Liver (tissue), 9 donors: ENCODE results near the gene CAV1. TPM values are rescaled to one million over a fixed set of nuclear protein-coding genes. Genes with fewer than 3 reads are reported as not detected.
A peak's percentile ranks its signal among the peaks of the same experiment; 100 is the strongest.

ENCODE experiments used
- DNase-seq: peaks from one replicate; pipeline ENCODE4 v3.0.0-alpha.2; 2017; ENCODE audit warnings: low spot score
- H3K27ac ChIP-seq, 2 donors: one replicate each; pipeline ENCODE4 v1.7.0; 2013; ENCODE audit warnings: inconsistent platforms in 2 of 2, low read length in 2 of 2, control low read depth in 1 of 2, low read depth in 1 of 2, mild to moderate bottlenecking in 1 of 2
- H3K27me3 ChIP-seq, 4 donors: one replicate each; pipeline versions ENCODE4 v1.6.1 to v1.7.0; 2013; ENCODE audit warnings: low read length in 3 of 4, inconsistent platforms in 1 of 4, mild to moderate bottlenecking in 1 of 4, moderate library complexity in 1 of 4; ENCODE audit not compliant: control insufficient read depth in 4 of 4, insufficient read depth in 4 of 4
- H3K36me3 ChIP-seq, 4 donors: one replicate each; pipeline versions ENCODE4 v1.6.1 to v1.7.0; 2013; ENCODE audit warnings: low read length in 3 of 4, mild to moderate bottlenecking in 3 of 4, low read depth in 1 of 4, moderate library complexity in 1 of 4; ENCODE audit not compliant: control insufficient read depth in 4 of 4, insufficient read depth in 3 of 4
- H3K4me1 ChIP-seq, 4 donors: one replicate each; pipeline versions ENCODE4 v1.6.1 to v1.7.0; 2013; ENCODE audit warnings: low read length in 3 of 4, mild to moderate bottlenecking in 3 of 4, moderate library complexity in 1 of 4; ENCODE audit not compliant: control insufficient read depth in 4 of 4, insufficient read depth in 4 of 4
- H3K4me3 ChIP-seq, 3 donors: one replicate each; pipeline versions ENCODE4 v1.6.1 to v1.7.0; 2013; ENCODE audit warnings: low read length in 3 of 3, control low read depth in 1 of 3, low read depth in 1 of 3, mild to moderate bottlenecking in 1 of 3
- H3K9ac ChIP-seq, 2 donors: one replicate each; pipeline ENCODE4 v1.7.0; 2013; ENCODE audit warnings: low read length in 2 of 2, mild to moderate bottlenecking in 2 of 2, moderate library complexity in 2 of 2, control low read depth in 1 of 2, low read depth in 1 of 2
- H3K9me3 ChIP-seq, 4 donors: one replicate each; pipeline versions ENCODE4 v1.6.1 to v1.7.0; 2013; ENCODE audit warnings: low read length in 3 of 4; ENCODE audit not compliant: control insufficient read depth in 4 of 4
- CTCF ChIP-seq: fragments of 150-350 bp; IDR thresholded peaks from 2 replicates; pipeline ENCODE4 v1.5.1; 2017; ENCODE audit warnings: improper control_type of control experiment, low read depth, low read length; ENCODE audit not compliant: missing input control
- EGR1 ChIP-seq, 2 donors: IDR thresholded peaks; 2 replicates each; pipeline ENCODE4 v1.6.1; 2016 to 2018; ENCODE audit warnings: antibody characterized with exemption in 2 of 2, low read depth in 2 of 2
- FOXA1 ChIP-seq: IDR thresholded peaks from 2 replicates; pipeline ENCODE4 v1.6.1; 2016; ENCODE audit warnings: antibody characterized with exemption
- FOXA2 ChIP-seq: IDR thresholded peaks from 2 replicates; pipeline ENCODE4 v1.6.1; 2016; ENCODE audit warnings: antibody characterized with exemption
- NR2F2 ChIP-seq: IDR thresholded peaks from 2 replicates; pipeline ENCODE4 v1.6.1; 2016; ENCODE audit warnings: antibody characterized with exemption
- RAD21 ChIP-seq, 2 donors: IDR thresholded peaks; 2 replicates each; pipeline ENCODE4 v1.6.1; 2016; ENCODE audit warnings: antibody characterized with exemption in 2 of 2, mild to moderate bottlenecking in 2 of 2
- RXRA ChIP-seq, 2 donors: IDR thresholded peaks; 2 replicates each; pipeline ENCODE4 v1.6.1; 2017 to 2018; ENCODE audit warnings: antibody characterized with exemption in 2 of 2, mild to moderate bottlenecking in 1 of 2
- SP1 ChIP-seq: IDR thresholded peaks from 2 replicates; pipeline ENCODE4 v1.6.1; 2018; ENCODE audit warnings: antibody characterized with exemption, mild to moderate bottlenecking
- YY1 ChIP-seq: IDR thresholded peaks from 2 replicates; pipeline ENCODE4 v1.6.1; 2016; ENCODE audit warnings: antibody characterized with exemption, mild to moderate bottlenecking
- whole genome bisulfite sequencing: extraction: QIAGEN DNeasy Blood & Tissue Kit; methylation state at CpG from one replicate; pipeline ENCODE4 v1.1.7; 2013; 5-methylcytosine and 5-hydroxymethylcytosine counted together
- polyA plus RNA-seq, 2 donors: library from polyadenylated mRNA; stranded (reverse) in 1 of 2; unstranded in 1 of 2; fragments of 200-250 nt in 1 of 2; fragments of >200 nt in 1 of 2; fragmentation: Nextera tagmentation in 1 of 2; extraction: Ambion mirVana in 1 of 2; gene quantifications; one replicate each; pipeline versions ENCODE4 v1.2.1 to v1.2.3, GENCODE V29; 2013 to 2015
- total RNA-seq, 2 donors: library from RNA; depleted of rRNA; stranded (reverse); fragments of >200 nt; gene quantifications; one replicate each; pipeline ENCODE4 v1.2.3, GENCODE V29; 2014
- TF ChIP-seq, protein P1 (sequence below): IDR thresholded peaks from 2 replicates; pipeline ENCODE4 v1.6.1; 2016; ENCODE audit warnings: antibody characterized with exemption
- TF ChIP-seq, protein P2 (sequence below): IDR thresholded peaks from 2 replicates; pipeline ENCODE4 v1.6.1; 2016; ENCODE audit warnings: antibody characterized with exemption
- donor health status: healthy.
- donor health status: healthy.
- donor health status: healthy.
- donor health status: healthy.
- donor health status: healthy.

The CAV1 gene
- total and polyA plus RNA-seq, 4 donors: 9.9 to 13.4 (median 11.6) TPM

- WGBS: 24% methylated on average over 9 of the region's 9 CpGs
- DNase-seq: no peak
- no peaks in the 10 kb centered on the region for H3K36me3 ChIP-seq
- H3K27ac ChIP-seq: no peak overlapping the region
- TF ChIP-seq, protein P1, sequence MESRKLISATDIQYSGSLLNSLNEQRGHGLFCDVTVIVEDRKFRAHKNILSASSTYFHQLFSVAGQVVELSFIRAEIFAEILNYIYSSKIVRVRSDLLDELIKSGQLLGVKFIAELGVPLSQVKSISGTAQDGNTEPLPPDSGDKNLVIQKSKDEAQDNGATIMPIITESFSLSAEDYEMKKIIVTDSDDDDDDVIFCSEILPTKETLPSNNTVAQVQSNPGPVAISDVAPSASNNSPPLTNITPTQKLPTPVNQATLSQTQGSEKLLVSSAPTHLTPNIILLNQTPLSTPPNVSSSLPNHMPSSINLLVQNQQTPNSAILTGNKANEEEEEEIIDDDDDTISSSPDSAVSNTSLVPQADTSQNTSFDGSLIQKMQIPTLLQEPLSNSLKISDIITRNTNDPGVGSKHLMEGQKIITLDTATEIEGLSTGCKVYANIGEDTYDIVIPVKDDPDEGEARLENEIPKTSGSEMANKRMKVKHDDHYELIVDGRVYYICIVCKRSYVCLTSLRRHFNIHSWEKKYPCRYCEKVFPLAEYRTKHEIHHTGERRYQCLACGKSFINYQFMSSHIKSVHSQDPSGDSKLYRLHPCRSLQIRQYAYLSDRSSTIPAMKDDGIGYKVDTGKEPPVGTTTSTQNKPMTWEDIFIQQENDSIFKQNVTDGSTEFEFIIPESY: no peak
- TF ChIP-seq SP1 (no peak), RAD21 (IDR thresholded peaks at IDR 0.05) (peak; percentile 71 to 79), RXRA (IDR thresholded peaks at IDR 0.05) (peak in 1 of 2 donors; percentile 22), CTCF (peak; percentile 54), FOXA2 (no peak), YY1 (no peak), FOXA1 (no peak), NR2F2 (no peak), EGR1 (IDR thresholded peaks at IDR 0.05; ENCODE audit: low read depth in 2 of 2) (no peak)
- TF ChIP-seq, protein P2, sequence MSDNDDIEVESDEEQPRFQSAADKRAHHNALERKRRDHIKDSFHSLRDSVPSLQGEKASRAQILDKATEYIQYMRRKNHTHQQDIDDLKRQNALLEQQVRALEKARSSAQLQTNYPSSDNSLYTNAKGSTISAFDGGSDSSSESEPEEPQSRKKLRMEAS: no peak
- H3K4me3 ChIP-seq: peak overlapping the region in 2 of 3 donors; percentile 36 to 45
- no peaks in the 10 kb centered on the region for H3K9me3 ChIP-seq
- H3K27me3 ChIP-seq: no peaks in the 10 kb centered on the region
- peak overlapping the region in 1 of 2 donors; percentile 63 for H3K9ac ChIP-seq
- H3K4me1 ChIP-seq: peaks cover 0 to 15% (median 13%) of the 10 kb centered on the region in 4 donors
Observed at GRCh38 chr7:116591202-116592040, 66.6 kb downstream of the CAV1 start.

- peak overlapping the region; percentile 18 to 63 for H3K9ac ChIP-seq
- WGBS: 2% methylated on average over 1 of the region's 1 CpG
- no peaks in the 10 kb centered on the region for H3K36me3 ChIP-seq
- no peaks in the 10 kb centered on the region for H3K9me3 ChIP-seq
- no peak for DNase-seq
- H3K4me3 ChIP-seq: peak overlapping the region; percentile 18 to 45 (median 36)
- no peak overlapping the region for H3K27ac ChIP-seq
- H3K4me1 ChIP-seq: peaks cover 0 to 15% (median 13%) of the 10 kb centered on the region in 4 donors
- TF ChIP-seq NR2F2: no peak
- peak in 1 of 2 donors; percentile 1 for TF ChIP-seq RAD21 (IDR thresholded peaks at IDR 0.05)
- H3K27me3 ChIP-seq: no peaks in the 10 kb centered on the region
Observed at GRCh38 chr7:116592041-116592355, 67.2 kb downstream of the CAV1 start.

- Histone ChIP-seq H3K27ac (peak overlapping the region in 1 of 2 donors; percentile 28), H3K9ac (peak overlapping the region; percentile 18 to 63), H3K9me3 (no peaks in the 10 kb centered on the region), H3K27me3 (no peaks in the 10 kb centered on the region), H3K4me3 (peak overlapping the region; percentile 18 to 45 (median 36)), H3K36me3 (no peaks in the 10 kb centered on the region), H3K4me1 (peaks cover 0 to 15% (median 13%) of the 10 kb centered on the region in 4 donors)
- no peak for TF ChIP-seq EGR1 (IDR thresholded peaks at IDR 0.05; ENCODE audit: low read depth in 2 of 2)
- TF ChIP-seq RAD21 (IDR thresholded peaks at IDR 0.05): peak in 1 of 2 donors; percentile 3
- TF ChIP-seq SP1: no peak
- WGBS: 12% methylated on average over 8 of the region's 8 CpGs
- DNase-seq: no peak
Observed at GRCh38 chr7:116592445-116592844, 67.6 kb downstream of the CAV1 start.
